Measurements from ENCODE around the gene SYT3.
"Not testable (repeated sequence)": the region's sequence is repeated elsewhere in the genome, so short reads cannot be mapped to it uniquely, and the experiment has no call there.

The SYT3 gene

GRCh38 chr19:50636317-50637085 lies 3.2 kb downstream of the SYT3 start:
- in situ Hi-C loops (cut with MboI; ENCODE audit: low sequenced_read_pairs): no loop called here

GRCh38 chr19:50633973-50634372 lies 5.7 kb downstream of the SYT3 start:
- in situ Hi-C loops (cut with MboI; ENCODE audit: low sequenced_read_pairs): no loop called here

GRCh38 chr19:50633359-50633758 lies 6.3 kb downstream of the SYT3 start:
- in situ Hi-C loops (cut with MboI; ENCODE audit: low sequenced_read_pairs): no loop called here

GRCh38 chr19:50632151-50632835 lies 7.4 kb downstream of the SYT3 start:
- in situ Hi-C loops (cut with MboI; ENCODE audit: low sequenced_read_pairs): no loop called here

GRCh38 chr19:50629801-50630200 lies 9.9 kb downstream of the SYT3 start:
- in situ Hi-C loops (cut with MboI; ENCODE audit: low sequenced_read_pairs): no loop called here

GRCh38 chr19:50629194-50629593 lies 10.5 kb downstream of the SYT3 start:
- in situ Hi-C loops (cut with MboI; ENCODE audit: low sequenced_read_pairs): no loop called here

- in situ Hi-C loops (cut with MboI; ENCODE audit: low sequenced_read_pairs): no loop called here
These were observed 11.1 kb downstream of the SYT3 start for GRCh38 chr19:50628551-50628950.

GRCh38 chr19:50628146-50628545 lies 11.5 kb downstream of the SYT3 start:
- in situ Hi-C loops (cut with MboI; ENCODE audit: low sequenced_read_pairs): no loop called here

GRCh38 chr19:50626795-50627194 lies 12.9 kb downstream of the SYT3 start:
- in situ Hi-C loops (cut with MboI; ENCODE audit: low sequenced_read_pairs): no loop called here

- in situ Hi-C loops (cut with MboI; ENCODE audit: low sequenced_read_pairs): no loop called here
These were observed 13.7 kb downstream of the SYT3 start for GRCh38 chr19:50626011-50626410.

- in situ Hi-C loops (cut with MboI; ENCODE audit: low sequenced_read_pairs): no loop called here
These were observed 14.6 kb downstream of the SYT3 start for GRCh38 chr19:50624949-50625600.

GRCh38 chr19:50620394-50620906 lies 19.2 kb downstream of the SYT3 start:
- in situ Hi-C loops (cut with MboI; ENCODE audit: low sequenced_read_pairs): not testable (repeated sequence)

- in situ Hi-C loops (cut with MboI; ENCODE audit: low sequenced_read_pairs): not testable (repeated sequence)
These were observed 20.5 kb downstream of the SYT3 start for GRCh38 chr19:50619184-50619583.

- in situ Hi-C loops (cut with MboI; ENCODE audit: low sequenced_read_pairs): not testable (repeated sequence)
These were observed 21.3 kb downstream of the SYT3 start for GRCh38 chr19:50618379-50618778.

GRCh38 chr19:50612504-50613404 lies 26.9 kb downstream of the SYT3 start:
- in situ Hi-C loops (cut with MboI; ENCODE audit: low sequenced_read_pairs): not testable (repeated sequence)

GRCh38 chr19:50607874-50608785 lies 31.6 kb downstream of the SYT3 start:
- in situ Hi-C loops (cut with MboI; ENCODE audit: low sequenced_read_pairs): no loop called here

- in situ Hi-C loops (cut with MboI; ENCODE audit: low sequenced_read_pairs): no loop called here
These were observed 32.3 kb downstream of the SYT3 start for GRCh38 chr19:50607388-50607787.

GRCh38 chr19:50606059-50606836 lies 33.4 kb downstream of the SYT3 start:
- in situ Hi-C loops (cut with MboI; ENCODE audit: low sequenced_read_pairs): not testable (repeated sequence)

Measured in HL-60/S4 treated with phorbol 12-myristate 13-acetate at 8.2 ng/mL for 4 days and 3 days (cell line).